ENCODE measurements around the gene IL1R2. TPM values are rescaled to one million over a fixed set of nuclear protein-coding genes. Genes with fewer than 3 reads are reported as not detected.

The IL1R2 gene
- total and polyA plus RNA-seq, 2 experiments from 2014 or later, result not detected

DNA sequence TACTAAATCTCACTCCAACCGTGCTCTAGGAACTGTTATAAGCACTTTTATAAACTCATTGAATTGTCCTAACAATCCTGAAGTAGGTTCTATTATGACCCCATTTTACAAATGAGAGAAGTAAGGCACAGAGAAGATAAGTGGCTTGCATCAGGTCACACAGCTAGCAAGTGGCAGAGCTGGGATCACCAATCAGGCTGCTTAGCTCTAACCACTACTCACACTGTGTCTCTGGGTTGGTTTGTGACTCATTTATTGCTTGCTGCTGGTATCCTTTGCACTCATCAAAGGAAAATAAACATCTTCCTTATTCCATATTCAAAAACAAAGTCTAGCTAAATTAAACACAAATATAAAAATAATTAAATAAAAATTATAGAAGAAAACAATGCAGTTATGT lies 42.5 kb upstream of the IL1R2 start:
- H3K27ac ChIP-seq, result no peak overlapping the region
- no peaks in the 10 kb centered on the region for H3K36me3 ChIP-seq
- no peak overlapping the region for H3K4me3 ChIP-seq
- H3K9me3 ChIP-seq (ENCODE audit: low read depth), result no peaks in the 10 kb centered on the region
- no peaks in the 10 kb centered on the region for H3K4me1 ChIP-seq (ENCODE audit: low read depth)
- no peak for DNase-seq (ENCODE audit: low read depth in 1 of 2, low spot score in 1 of 2)
- no peaks in the 10 kb centered on the region for H3K27me3 ChIP-seq
- no peak for TF ChIP-seq CTCF (IDR thresholded peaks at IDR 0.05; ENCODE audit: low read depth, low read length)

DNA sequence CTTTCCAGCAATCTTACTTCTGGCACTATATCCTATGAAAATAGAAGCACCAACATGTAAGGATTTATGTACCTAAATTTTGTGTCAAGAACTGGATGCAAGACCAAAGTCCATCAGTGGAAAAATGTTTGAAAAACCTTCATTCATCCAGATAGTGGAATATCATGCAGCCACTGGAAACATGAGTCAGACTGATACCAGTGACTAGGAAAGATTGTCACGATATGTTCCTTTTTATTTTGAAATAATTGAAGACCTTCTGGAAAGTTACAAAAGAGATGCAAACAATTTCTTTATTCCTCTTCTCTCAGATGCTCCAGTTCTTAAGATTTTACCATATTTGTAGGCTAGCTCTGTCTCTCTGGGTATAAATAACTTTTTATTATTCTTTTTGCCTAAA lies 40.5 kb upstream of the IL1R2 start:
- TF ChIP-seq CTCF (IDR thresholded peaks at IDR 0.05; ENCODE audit: low read depth, low read length), result no peak
- H3K27ac ChIP-seq, result no peak overlapping the region
- H3K9me3 ChIP-seq (ENCODE audit: low read depth), result no peaks in the 10 kb centered on the region
- no peak overlapping the region for H3K4me3 ChIP-seq
- H3K36me3 ChIP-seq, result no peaks in the 10 kb centered on the region
- no peak for DNase-seq (ENCODE audit: low read depth in 1 of 2, low spot score in 1 of 2)
- H3K27me3 ChIP-seq, result no peaks in the 10 kb centered on the region
- H3K4me1 ChIP-seq (ENCODE audit: low read depth), result no peaks in the 10 kb centered on the region

DNA sequence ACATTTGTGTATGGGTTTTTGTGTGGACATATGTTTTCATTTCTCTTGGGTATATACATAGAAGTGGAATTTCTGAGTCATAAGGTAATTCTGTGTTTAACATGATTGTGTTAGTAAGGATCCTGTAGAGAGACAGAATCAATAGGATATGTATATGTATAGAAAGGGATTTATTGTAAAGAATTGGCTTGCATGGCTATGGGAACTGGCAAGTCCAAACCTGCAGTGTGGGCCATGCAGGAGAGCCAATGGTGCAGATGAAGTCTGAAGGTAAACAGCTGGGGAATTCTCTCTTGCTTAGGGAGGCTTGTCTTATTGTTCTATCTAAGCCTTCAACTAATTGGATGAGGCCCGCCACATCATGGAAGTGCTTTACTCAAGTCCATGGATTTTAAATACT lies 39.2 kb upstream of the IL1R2 start:
- Histone ChIP-seq H3K4me3 (no peak overlapping the region), H3K27ac (no peak overlapping the region), H3K27me3 (no peaks in the 10 kb centered on the region), H3K4me1 (ENCODE audit: low read depth) (no peaks in the 10 kb centered on the region), H3K36me3 (no peaks in the 10 kb centered on the region), H3K9me3 (ENCODE audit: low read depth) (no peaks in the 10 kb centered on the region)
- TF ChIP-seq CTCF (IDR thresholded peaks at IDR 0.05; ENCODE audit: low read depth, low read length), result no peak
- DNase-seq (ENCODE audit: low read depth in 1 of 2, low spot score in 1 of 2), result no peak

DNA sequence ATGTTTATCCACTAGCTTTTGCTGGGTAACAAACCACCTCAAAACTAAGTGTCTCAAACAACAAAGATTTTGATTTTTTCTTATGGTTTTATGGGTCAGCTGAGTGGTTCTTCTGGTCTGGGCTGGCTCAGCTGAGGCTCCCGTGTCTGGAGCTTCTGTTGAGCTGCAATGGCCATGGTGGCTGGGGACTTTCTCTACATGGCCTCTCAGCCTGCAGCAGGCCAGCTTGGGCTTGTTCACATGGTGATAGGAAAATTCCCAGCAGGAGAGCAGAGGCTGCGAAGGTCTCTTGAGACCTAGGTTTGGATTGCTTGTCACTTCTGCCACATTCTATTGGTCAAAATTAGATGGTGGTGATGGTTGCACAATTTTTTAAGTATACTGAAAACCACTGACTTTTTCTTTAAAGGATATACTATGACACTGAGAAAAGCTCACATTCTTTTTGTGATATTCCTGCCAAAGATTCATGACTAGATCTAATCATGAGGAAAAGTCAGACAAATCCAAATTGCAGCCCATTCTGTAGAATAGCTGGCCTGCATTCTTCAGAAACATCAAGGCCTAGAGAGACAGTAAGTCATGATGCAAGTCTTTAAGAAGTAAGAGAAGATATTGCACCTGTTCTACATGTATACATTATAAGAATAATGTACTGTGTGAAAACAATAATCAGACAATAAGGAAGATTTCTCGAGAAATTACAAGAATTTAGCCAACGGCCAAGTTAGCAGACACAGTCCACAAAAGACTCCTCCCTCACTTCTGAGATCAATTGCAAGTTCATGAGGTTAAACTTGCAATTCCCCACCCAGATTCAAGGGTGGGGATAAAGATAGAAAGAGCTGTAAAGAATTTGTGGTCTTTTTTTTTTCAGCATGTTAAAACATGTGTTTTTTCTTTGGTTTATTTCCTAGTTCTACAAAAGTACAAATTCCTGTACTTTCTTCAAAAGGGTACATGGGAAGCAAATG lies 35.0 kb upstream of the IL1R2 start:
- TF ChIP-seq CTCF (IDR thresholded peaks at IDR 0.05; ENCODE audit: low read depth, low read length), result no peak
- H3K4me3 ChIP-seq, result no peak overlapping the region
- H3K36me3 ChIP-seq, result no peaks in the 10 kb centered on the region
- DNase-seq (ENCODE audit: low read depth in 1 of 2, low spot score in 1 of 2), result peak in 1 of 2 donors; percentile 79
- H3K27me3 ChIP-seq, result no peaks in the 10 kb centered on the region
- H3K27ac ChIP-seq, result no peak overlapping the region
- no peaks in the 10 kb centered on the region for H3K4me1 ChIP-seq (ENCODE audit: low read depth)
- H3K9me3 ChIP-seq (ENCODE audit: low read depth), result no peaks in the 10 kb centered on the region

DNA sequence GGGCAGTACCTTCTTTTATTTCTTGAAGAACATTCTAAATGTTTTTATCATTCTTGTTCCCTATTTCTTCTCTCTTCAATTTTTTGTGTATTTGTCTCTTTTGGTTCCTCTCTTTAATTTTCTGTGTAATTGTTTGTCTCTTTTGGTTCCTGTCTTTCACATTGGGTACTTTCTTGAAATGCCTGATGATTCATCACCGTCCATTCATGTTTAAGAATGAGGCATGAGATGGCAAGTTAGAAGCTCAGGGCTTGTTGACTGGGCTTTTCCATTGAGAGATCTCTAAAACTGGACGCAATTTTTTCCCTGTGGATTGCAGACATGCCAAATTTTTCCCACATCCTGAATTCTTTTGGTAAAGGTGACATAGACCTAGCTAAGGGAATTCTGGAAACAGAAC lies 33.7 kb upstream of the IL1R2 start:
- no peak overlapping the region for H3K4me3 ChIP-seq
- H3K27ac ChIP-seq, result no peak overlapping the region
- peak in 1 of 2 donors; percentile 53 for DNase-seq (ENCODE audit: low read depth in 1 of 2, low spot score in 1 of 2)
- no peaks in the 10 kb centered on the region for H3K4me1 ChIP-seq (ENCODE audit: low read depth)
- no peak for TF ChIP-seq CTCF (IDR thresholded peaks at IDR 0.05; ENCODE audit: low read depth, low read length)
- no peaks in the 10 kb centered on the region for H3K9me3 ChIP-seq (ENCODE audit: low read depth)
- H3K36me3 ChIP-seq, result no peaks in the 10 kb centered on the region
- H3K27me3 ChIP-seq, result no peaks in the 10 kb centered on the region
